Liver (tissue), 9 donors: Measurements from ENCODE around the gene ADIRF. TPM values are rescaled to one million over a fixed set of nuclear protein-coding genes. Genes with fewer than 3 reads are reported as not detected.

Experiments
- DNase-seq: peaks from one replicate; pipeline ENCODE4 v3.0.0-alpha.2; 2017; ENCODE audit warnings: low spot score
- H3K27ac ChIP-seq, 2 donors: one replicate each; pipeline ENCODE4 v1.7.0; 2013; ENCODE audit warnings: inconsistent platforms in 2 of 2, low read length in 2 of 2, control low read depth in 1 of 2, low read depth in 1 of 2, mild to moderate bottlenecking in 1 of 2
- H3K27me3 ChIP-seq, 4 donors: one replicate each; pipeline versions ENCODE4 v1.6.1 to v1.7.0; 2013; ENCODE audit warnings: low read length in 3 of 4, inconsistent platforms in 1 of 4, mild to moderate bottlenecking in 1 of 4, moderate library complexity in 1 of 4; ENCODE audit not compliant: control insufficient read depth in 4 of 4, insufficient read depth in 4 of 4
- H3K36me3 ChIP-seq, 4 donors: one replicate each; pipeline versions ENCODE4 v1.6.1 to v1.7.0; 2013; ENCODE audit warnings: low read length in 3 of 4, mild to moderate bottlenecking in 3 of 4, low read depth in 1 of 4, moderate library complexity in 1 of 4; ENCODE audit not compliant: control insufficient read depth in 4 of 4, insufficient read depth in 3 of 4
- H3K4me1 ChIP-seq, 4 donors: one replicate each; pipeline versions ENCODE4 v1.6.1 to v1.7.0; 2013; ENCODE audit warnings: low read length in 3 of 4, mild to moderate bottlenecking in 3 of 4, moderate library complexity in 1 of 4; ENCODE audit not compliant: control insufficient read depth in 4 of 4, insufficient read depth in 4 of 4
- H3K4me3 ChIP-seq, 3 donors: one replicate each; pipeline versions ENCODE4 v1.6.1 to v1.7.0; 2013; ENCODE audit warnings: low read length in 3 of 3, control low read depth in 1 of 3, low read depth in 1 of 3, mild to moderate bottlenecking in 1 of 3
- H3K9ac ChIP-seq, 2 donors: one replicate each; pipeline ENCODE4 v1.7.0; 2013; ENCODE audit warnings: low read length in 2 of 2, mild to moderate bottlenecking in 2 of 2, moderate library complexity in 2 of 2, control low read depth in 1 of 2, low read depth in 1 of 2
- H3K9me3 ChIP-seq, 4 donors: one replicate each; pipeline versions ENCODE4 v1.6.1 to v1.7.0; 2013; ENCODE audit warnings: low read length in 3 of 4; ENCODE audit not compliant: control insufficient read depth in 4 of 4
- EGR1 ChIP-seq, 2 donors: IDR thresholded peaks; 2 replicates each; pipeline ENCODE4 v1.6.1; 2016 to 2018; ENCODE audit warnings: antibody characterized with exemption in 2 of 2, low read depth in 2 of 2
- FOXA1 ChIP-seq: IDR thresholded peaks from 2 replicates; pipeline ENCODE4 v1.6.1; 2016; ENCODE audit warnings: antibody characterized with exemption
- FOXA2 ChIP-seq: IDR thresholded peaks from 2 replicates; pipeline ENCODE4 v1.6.1; 2016; ENCODE audit warnings: antibody characterized with exemption
- GABPA ChIP-seq, 2 donors: IDR thresholded peaks in 1 of 2; conservative IDR thresholded peaks in 1 of 2; 2 replicates each; pipeline ENCODE4 v1.6.1; 2016; ENCODE audit warnings: antibody characterized with exemption in 2 of 2, mild to moderate bottlenecking in 1 of 2, moderate library complexity in 1 of 2
- HNF4A ChIP-seq, 2 donors: conservative IDR thresholded peaks; 2 replicates each; pipeline ENCODE4 v1.6.1; 2016; ENCODE audit warnings: antibody characterized with exemption in 2 of 2, mild to moderate bottlenecking in 2 of 2
- HNF4G ChIP-seq: IDR thresholded peaks from 2 replicates; pipeline ENCODE4 v1.6.1; 2016; ENCODE audit warnings: antibody characterized with exemption
- JUND ChIP-seq, 2 donors: IDR thresholded peaks; 2 replicates each; pipeline ENCODE4 v1.6.1; 2016; ENCODE audit warnings: antibody characterized with exemption in 2 of 2
- NR2F2 ChIP-seq: IDR thresholded peaks from 2 replicates; pipeline ENCODE4 v1.6.1; 2016; ENCODE audit warnings: antibody characterized with exemption
- RAD21 ChIP-seq, 2 donors: IDR thresholded peaks; 2 replicates each; pipeline ENCODE4 v1.6.1; 2016; ENCODE audit warnings: antibody characterized with exemption in 2 of 2, mild to moderate bottlenecking in 2 of 2
- RXRA ChIP-seq, 2 donors: IDR thresholded peaks; 2 replicates each; pipeline ENCODE4 v1.6.1; 2017 to 2018; ENCODE audit warnings: antibody characterized with exemption in 2 of 2, mild to moderate bottlenecking in 1 of 2
- SP1 ChIP-seq: IDR thresholded peaks from 2 replicates; pipeline ENCODE4 v1.6.1; 2018; ENCODE audit warnings: antibody characterized with exemption, mild to moderate bottlenecking
- TAF1 ChIP-seq: conservative IDR thresholded peaks from 2 replicates; pipeline ENCODE4 v1.6.1; 2016; ENCODE audit warnings: antibody characterized with exemption, mild to moderate bottlenecking
- YY1 ChIP-seq: IDR thresholded peaks from 2 replicates; pipeline ENCODE4 v1.6.1; 2016; ENCODE audit warnings: antibody characterized with exemption, mild to moderate bottlenecking
- WGBS: extraction: QIAGEN DNeasy Blood & Tissue Kit; methylation state at CpG from one replicate; pipeline ENCODE4 v1.1.7; 2013; 5-methylcytosine and 5-hydroxymethylcytosine counted together
- polyA plus RNA-seq, 2 donors: library from polyadenylated mRNA; stranded (reverse) in 1 of 2; unstranded in 1 of 2; fragments of 200-250 nt in 1 of 2; fragments of >200 nt in 1 of 2; fragmentation: Nextera tagmentation in 1 of 2; extraction: Ambion mirVana in 1 of 2; gene quantifications; one replicate each; pipeline versions ENCODE4 v1.2.1 to v1.2.3, GENCODE V29; 2013 to 2015
- total RNA-seq, 2 donors: library from RNA; depleted of rRNA; stranded (reverse); fragments of >200 nt; gene quantifications; one replicate each; pipeline ENCODE4 v1.2.3, GENCODE V29; 2014
- TF ChIP-seq, protein P1 (sequence below): IDR thresholded peaks from 2 replicates; pipeline ENCODE4 v1.6.1; 2016; ENCODE audit warnings: antibody characterized with exemption
- TF ChIP-seq, protein P2 (sequence below): IDR thresholded peaks from 2 replicates; pipeline ENCODE4 v1.6.1; 2016; ENCODE audit warnings: antibody characterized with exemption
- TF ChIP-seq, protein P3 (sequence below): IDR thresholded peaks from 2 replicates; pipeline ENCODE4 v1.6.1; 2016; ENCODE audit warnings: antibody characterized with exemption
- TF ChIP-seq, protein P4 (sequence below): IDR thresholded peaks from 2 replicates; pipeline ENCODE4 v1.6.1; 2016; ENCODE audit warnings: antibody characterized with exemption, mild to moderate bottlenecking
- TF ChIP-seq, protein P5 (sequence below): fragments of 150-350 bp; IDR thresholded peaks from 2 replicates; pipeline ENCODE4 v1.5.1; 2017; ENCODE audit warnings: improper control_type of control experiment, low read depth, low read length; ENCODE audit not compliant: missing input control
- donor health status: healthy.
- donor health status: healthy.
- donor health status: healthy.
- donor health status: healthy.
- donor health status: healthy.

The ADIRF gene
- total and polyA plus RNA-seq, 4 donors: 0.61 to 96.3 (median 35.8) TPM

DNA sequence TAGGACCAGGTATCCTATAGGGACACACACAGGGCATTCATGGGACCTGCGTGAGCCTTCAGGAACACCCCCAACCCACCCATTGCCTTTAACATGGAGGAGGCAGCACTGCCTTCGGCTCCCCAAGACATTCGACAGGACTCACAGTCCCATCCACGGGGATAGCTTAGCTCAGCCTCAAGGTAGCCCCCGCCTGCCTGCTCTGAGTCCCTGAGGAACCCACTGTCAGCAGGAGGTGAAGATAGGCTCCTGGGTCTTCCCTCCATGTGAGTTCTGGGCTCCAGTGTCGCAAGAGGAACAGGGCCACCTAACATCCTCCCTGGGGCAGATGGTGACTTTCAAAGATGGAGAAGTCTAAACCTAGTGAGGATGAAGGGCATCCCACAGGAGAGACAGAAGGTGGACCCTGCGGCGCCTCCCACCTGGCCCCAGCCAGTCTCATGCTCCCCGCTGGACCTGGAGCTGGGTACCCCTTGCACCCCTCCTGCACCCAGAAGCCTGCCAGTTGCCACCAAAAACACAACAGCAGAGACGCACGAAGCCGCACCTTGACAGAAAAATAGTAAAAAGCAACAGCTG lies 4.9 kb upstream of the ADIRF start:
- Histone ChIP-seq H3K9ac (no peak overlapping the region), H3K9me3 (no peaks in the 10 kb centered on the region), H3K27me3 (no peaks in the 10 kb centered on the region), H3K27ac (no peak overlapping the region), H3K4me3 (no peak overlapping the region), H3K36me3 (no peaks in the 10 kb centered on the region), H3K4me1 (peaks cover under 1 to 25% (median 8%) of the 10 kb centered on the region in 4 donors)
- DNase-seq: no peak
- no peak for TF ChIP-seq RAD21 (IDR thresholded peaks at IDR 0.05)
- TF ChIP-seq FOXA1: no peak
- TF ChIP-seq, protein P1, sequence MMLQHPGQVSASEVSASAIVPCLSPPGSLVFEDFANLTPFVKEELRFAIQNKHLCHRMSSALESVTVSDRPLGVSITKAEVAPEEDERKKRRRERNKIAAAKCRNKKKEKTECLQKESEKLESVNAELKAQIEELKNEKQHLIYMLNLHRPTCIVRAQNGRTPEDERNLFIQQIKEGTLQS: no peak
- TF ChIP-seq JUND (IDR thresholded peaks at IDR 0.05): no peak
- no peak for TF ChIP-seq HNF4A (conservative IDR thresholded peaks at IDR 0.05)
- TF ChIP-seq, protein P2, sequence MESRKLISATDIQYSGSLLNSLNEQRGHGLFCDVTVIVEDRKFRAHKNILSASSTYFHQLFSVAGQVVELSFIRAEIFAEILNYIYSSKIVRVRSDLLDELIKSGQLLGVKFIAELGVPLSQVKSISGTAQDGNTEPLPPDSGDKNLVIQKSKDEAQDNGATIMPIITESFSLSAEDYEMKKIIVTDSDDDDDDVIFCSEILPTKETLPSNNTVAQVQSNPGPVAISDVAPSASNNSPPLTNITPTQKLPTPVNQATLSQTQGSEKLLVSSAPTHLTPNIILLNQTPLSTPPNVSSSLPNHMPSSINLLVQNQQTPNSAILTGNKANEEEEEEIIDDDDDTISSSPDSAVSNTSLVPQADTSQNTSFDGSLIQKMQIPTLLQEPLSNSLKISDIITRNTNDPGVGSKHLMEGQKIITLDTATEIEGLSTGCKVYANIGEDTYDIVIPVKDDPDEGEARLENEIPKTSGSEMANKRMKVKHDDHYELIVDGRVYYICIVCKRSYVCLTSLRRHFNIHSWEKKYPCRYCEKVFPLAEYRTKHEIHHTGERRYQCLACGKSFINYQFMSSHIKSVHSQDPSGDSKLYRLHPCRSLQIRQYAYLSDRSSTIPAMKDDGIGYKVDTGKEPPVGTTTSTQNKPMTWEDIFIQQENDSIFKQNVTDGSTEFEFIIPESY: no peak
- TF ChIP-seq NR2F2: no peak
- TF ChIP-seq, protein P3, sequence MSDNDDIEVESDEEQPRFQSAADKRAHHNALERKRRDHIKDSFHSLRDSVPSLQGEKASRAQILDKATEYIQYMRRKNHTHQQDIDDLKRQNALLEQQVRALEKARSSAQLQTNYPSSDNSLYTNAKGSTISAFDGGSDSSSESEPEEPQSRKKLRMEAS: no peak
- TF ChIP-seq, protein P4, sequence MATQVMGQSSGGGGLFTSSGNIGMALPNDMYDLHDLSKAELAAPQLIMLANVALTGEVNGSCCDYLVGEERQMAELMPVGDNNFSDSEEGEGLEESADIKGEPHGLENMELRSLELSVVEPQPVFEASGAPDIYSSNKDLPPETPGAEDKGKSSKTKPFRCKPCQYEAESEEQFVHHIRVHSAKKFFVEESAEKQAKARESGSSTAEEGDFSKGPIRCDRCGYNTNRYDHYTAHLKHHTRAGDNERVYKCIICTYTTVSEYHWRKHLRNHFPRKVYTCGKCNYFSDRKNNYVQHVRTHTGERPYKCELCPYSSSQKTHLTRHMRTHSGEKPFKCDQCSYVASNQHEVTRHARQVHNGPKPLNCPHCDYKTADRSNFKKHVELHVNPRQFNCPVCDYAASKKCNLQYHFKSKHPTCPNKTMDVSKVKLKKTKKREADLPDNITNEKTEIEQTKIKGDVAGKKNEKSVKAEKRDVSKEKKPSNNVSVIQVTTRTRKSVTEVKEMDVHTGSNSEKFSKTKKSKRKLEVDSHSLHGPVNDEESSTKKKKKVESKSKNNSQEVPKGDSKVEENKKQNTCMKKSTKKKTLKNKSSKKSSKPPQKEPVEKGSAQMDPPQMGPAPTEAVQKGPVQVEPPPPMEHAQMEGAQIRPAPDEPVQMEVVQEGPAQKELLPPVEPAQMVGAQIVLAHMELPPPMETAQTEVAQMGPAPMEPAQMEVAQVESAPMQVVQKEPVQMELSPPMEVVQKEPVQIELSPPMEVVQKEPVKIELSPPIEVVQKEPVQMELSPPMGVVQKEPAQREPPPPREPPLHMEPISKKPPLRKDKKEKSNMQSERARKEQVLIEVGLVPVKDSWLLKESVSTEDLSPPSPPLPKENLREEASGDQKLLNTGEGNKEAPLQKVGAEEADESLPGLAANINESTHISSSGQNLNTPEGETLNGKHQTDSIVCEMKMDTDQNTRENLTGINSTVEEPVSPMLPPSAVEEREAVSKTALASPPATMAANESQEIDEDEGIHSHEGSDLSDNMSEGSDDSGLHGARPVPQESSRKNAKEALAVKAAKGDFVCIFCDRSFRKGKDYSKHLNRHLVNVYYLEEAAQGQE: no peak
- no peak for TF ChIP-seq FOXA2
- TF ChIP-seq TAF1: no peak
- no peak for TF ChIP-seq YY1
- TF ChIP-seq HNF4G: no peak
- TF ChIP-seq GABPA (IDR thresholded peaks at IDR 0.05 in 1 of 2, conservative IDR thresholded peaks at IDR 0.05 in 1 of 2): no peak
- TF ChIP-seq EGR1 (IDR thresholded peaks at IDR 0.05; ENCODE audit: low read depth in 2 of 2): no peak
- TF ChIP-seq RXRA (IDR thresholded peaks at IDR 0.05): no peak
- TF ChIP-seq SP1: no peak
- TF ChIP-seq, protein P5, sequence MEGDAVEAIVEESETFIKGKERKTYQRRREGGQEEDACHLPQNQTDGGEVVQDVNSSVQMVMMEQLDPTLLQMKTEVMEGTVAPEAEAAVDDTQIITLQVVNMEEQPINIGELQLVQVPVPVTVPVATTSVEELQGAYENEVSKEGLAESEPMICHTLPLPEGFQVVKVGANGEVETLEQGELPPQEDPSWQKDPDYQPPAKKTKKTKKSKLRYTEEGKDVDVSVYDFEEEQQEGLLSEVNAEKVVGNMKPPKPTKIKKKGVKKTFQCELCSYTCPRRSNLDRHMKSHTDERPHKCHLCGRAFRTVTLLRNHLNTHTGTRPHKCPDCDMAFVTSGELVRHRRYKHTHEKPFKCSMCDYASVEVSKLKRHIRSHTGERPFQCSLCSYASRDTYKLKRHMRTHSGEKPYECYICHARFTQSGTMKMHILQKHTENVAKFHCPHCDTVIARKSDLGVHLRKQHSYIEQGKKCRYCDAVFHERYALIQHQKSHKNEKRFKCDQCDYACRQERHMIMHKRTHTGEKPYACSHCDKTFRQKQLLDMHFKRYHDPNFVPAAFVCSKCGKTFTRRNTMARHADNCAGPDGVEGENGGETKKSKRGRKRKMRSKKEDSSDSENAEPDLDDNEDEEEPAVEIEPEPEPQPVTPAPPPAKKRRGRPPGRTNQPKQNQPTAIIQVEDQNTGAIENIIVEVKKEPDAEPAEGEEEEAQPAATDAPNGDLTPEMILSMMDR: no peak
- 96% methylated on average over 12 of the region's 12 CpGs for WGBS
